Measurements from ENCODE around the gene BTC. TPM values are rescaled to one million over a fixed set of nuclear protein-coding genes. Genes with fewer than 3 reads are reported as not detected.

BTC gene
- total and polyA plus RNA-seq, 11 donors = 0.06 to 0.59 (median 0.31) TPM; not detected in 2

DNA sequence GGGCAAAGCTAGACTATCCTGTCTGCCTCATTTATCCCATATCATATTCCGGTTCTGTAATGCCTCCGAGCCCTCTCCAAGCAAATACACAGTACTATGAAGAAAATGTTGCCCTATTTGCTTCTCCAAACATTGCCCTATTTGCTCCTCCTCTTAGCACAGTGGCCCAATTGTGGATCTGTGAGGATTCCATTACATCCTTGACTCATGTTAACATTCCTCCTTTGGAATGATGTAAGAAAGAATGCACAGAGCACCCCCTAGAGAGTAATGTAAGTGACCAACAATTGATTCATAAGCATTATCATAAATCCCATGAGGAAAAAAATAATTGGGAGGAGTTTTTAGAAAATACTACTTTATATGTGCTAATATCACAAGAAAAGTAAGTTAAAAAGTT, 11.3 kb upstream of the BTC start:
- H3K9me3 ChIP-seq = no peaks in the 10 kb centered on the region
- intact Hi-C loops (cut with DNase I) = no loop called here
- WGBS, 4 donors = 67 to 83% (median 78%) methylated on average over 2 of the region's 2 CpGs
- H3K4me3 ChIP-seq = no peak overlapping the region
- no peak for TF ChIP-seq POLR2A (IDR thresholded peaks at IDR 0.05)
- TF ChIP-seq, protein P1, sequence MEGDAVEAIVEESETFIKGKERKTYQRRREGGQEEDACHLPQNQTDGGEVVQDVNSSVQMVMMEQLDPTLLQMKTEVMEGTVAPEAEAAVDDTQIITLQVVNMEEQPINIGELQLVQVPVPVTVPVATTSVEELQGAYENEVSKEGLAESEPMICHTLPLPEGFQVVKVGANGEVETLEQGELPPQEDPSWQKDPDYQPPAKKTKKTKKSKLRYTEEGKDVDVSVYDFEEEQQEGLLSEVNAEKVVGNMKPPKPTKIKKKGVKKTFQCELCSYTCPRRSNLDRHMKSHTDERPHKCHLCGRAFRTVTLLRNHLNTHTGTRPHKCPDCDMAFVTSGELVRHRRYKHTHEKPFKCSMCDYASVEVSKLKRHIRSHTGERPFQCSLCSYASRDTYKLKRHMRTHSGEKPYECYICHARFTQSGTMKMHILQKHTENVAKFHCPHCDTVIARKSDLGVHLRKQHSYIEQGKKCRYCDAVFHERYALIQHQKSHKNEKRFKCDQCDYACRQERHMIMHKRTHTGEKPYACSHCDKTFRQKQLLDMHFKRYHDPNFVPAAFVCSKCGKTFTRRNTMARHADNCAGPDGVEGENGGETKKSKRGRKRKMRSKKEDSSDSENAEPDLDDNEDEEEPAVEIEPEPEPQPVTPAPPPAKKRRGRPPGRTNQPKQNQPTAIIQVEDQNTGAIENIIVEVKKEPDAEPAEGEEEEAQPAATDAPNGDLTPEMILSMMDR (IDR thresholded peaks at IDR 0.05) = no peak
- H3K27me3 ChIP-seq = no peaks in the 10 kb centered on the region
- H3K4me1 ChIP-seq = no peaks in the 10 kb centered on the region
- no peaks in the 10 kb centered on the region for H3K36me3 ChIP-seq
- DNase-seq = no peak
- H3K27ac ChIP-seq = no peak overlapping the region
- ATAC-seq = no peak

DNA sequence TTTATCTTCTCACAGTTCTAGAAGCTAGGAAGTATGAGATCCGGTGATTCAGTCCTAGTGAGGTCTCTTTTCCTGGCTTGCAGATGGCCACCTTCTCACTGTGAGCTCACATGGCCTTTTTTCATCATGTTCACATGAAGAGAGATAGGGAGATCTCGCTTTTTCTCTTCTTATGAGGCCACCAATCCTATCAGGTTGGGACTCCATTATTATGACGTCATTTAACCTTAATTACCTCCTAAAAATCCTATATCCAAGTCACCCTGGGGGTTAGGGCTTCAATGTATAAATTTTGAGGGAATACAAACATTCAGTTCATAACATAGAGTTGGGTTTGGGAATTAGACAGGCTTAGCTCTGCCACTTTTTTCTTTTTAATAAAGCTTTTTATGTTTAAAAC, 6.0 kb upstream of the BTC start:
- H3K4me1 ChIP-seq = no peaks in the 10 kb centered on the region
- WGBS, 4 donors = 61 to 70% (median 67%) methylated on average over 3 of the region's 3 CpGs
- no peaks in the 10 kb centered on the region for H3K36me3 ChIP-seq
- DNase-seq = no peak
- H3K9me3 ChIP-seq = no peaks in the 10 kb centered on the region
- no peak for ATAC-seq
- H3K27me3 ChIP-seq = peaks cover 0 to 5% (median 0%) of the 10 kb centered on the region in 9 donors
- H3K27ac ChIP-seq = no peak overlapping the region
- intact Hi-C loops (cut with DNase I) = no loop called here
- H3K4me3 ChIP-seq = no peak overlapping the region
- TF ChIP-seq POLR2A (IDR thresholded peaks at IDR 0.05) = no peak
- TF ChIP-seq, protein P1 (IDR thresholded peaks at IDR 0.05) = no peak

DNA sequence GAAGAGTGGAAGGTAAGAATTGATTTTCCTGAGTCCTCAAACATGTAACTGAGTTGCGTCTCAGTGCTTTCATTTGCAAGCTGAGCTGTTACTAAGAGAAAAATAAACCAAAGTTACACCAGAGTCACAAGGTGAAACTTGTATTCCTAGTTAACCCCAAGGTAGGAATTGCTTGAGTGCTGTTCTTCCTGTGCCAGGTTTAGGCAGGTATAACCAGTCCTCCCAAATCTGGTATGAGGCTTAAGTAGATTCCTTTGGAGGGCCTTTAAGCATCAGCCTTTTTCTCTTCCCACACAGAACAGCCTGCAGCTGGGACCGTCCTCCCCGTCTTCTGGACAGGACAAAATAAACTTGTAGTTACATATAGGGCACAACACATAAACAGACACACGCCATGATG, 2.3 kb upstream of the BTC start:
- DNase-seq = no peak
- H3K9me3 ChIP-seq = no peaks in the 10 kb centered on the region
- H3K27ac ChIP-seq = no peak overlapping the region
- WGBS, 4 donors = 72 to 83% (median 81%) methylated on average over 4 of the region's 4 CpGs
- ATAC-seq = no peak
- H3K4me3 ChIP-seq = no peak overlapping the region
- peaks cover 0 to 30% (median 7%) of the 10 kb centered on the region in 9 donors for H3K27me3 ChIP-seq
- H3K4me1 ChIP-seq = peaks cover 0 to 14% (median 0%) of the 10 kb centered on the region in 12 donors
- TF ChIP-seq POLR2A (IDR thresholded peaks at IDR 0.05) = no peak
- TF ChIP-seq, protein P1 (IDR thresholded peaks at IDR 0.05) = no peak
- no peaks in the 10 kb centered on the region for H3K36me3 ChIP-seq
- intact Hi-C loops (cut with DNase I) = no loop called here

DNA sequence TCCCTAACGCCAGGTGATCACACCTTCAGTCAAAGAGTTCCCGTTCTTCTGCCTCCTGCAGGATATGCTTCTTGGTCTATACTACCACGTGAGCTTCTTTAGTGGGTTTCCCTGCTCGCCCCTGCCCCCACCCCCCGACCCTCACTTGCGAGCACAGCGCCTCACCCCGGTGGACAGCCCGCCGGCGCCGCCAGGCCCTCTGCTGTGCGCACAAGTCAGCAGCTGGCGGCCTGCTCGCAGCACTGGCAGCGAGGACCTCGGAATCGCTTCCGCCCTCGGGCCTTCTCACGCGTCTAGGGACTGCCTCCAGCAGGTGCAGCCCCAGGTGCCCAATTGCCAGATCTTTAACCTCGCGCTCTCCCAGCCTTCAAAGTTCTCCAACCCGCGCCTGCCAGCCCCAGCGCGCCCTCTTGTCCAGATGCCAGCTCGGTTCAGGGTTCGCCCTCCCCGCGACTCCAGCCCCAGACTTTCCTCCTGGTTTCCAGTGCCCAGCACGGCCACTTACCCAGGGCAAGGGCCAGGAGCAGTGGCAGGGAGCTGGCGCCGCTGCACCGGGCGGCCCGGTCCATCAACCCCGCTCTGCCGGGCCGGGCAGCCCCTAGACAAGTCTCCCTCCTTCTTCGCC, 454 bp downstream of the BTC start:
- no peaks in the 10 kb centered on the region for H3K9me3 ChIP-seq
- DNase-seq (peak; percentile 14 to 63 (median 29)), ATAC-seq (peak in 3 of 4 donors; percentile 67 to 83 (median 72))
- intact Hi-C loops (cut with DNase I) = no loop called here
- H3K27ac ChIP-seq = peak overlapping the region in 2 of 12 donors; percentile 51 to 91
- 1 to 2% (median 1%) methylated on average over 27 to 42 of the region's 42 CpGs for whole genome bisulfite sequencing, 4 donors
- peaks cover 0 to 14% (median 0%) of the 10 kb centered on the region in 12 donors for H3K4me1 ChIP-seq
- no peaks in the 10 kb centered on the region for H3K36me3 ChIP-seq
- peak overlapping the region; percentile 22 to 67 (median 56) for H3K4me3 ChIP-seq
- H3K27me3 ChIP-seq = peaks cover 0 to 34% (median 7%) of the 10 kb centered on the region in 9 donors
- TF ChIP-seq POLR2A (IDR thresholded peaks at IDR 0.05) = no peak
- TF ChIP-seq, protein P1 (IDR thresholded peaks at IDR 0.05) = peak in 4 of 12 donors; percentile 6 to 22 (median 18)
